Esophagus squamous epithelium (tissue), 5 donors: ENCODE results near the gene CSPG5. TPM values are rescaled to one million over a fixed set of nuclear protein-coding genes. Genes with fewer than 3 reads are reported as not detected.

ENCODE experiments used
- DNase-seq: peaks from one replicate; lab custom pipeline; 2025; lab: John Stamatoyannopoulos, UW
- H3K27ac ChIP-seq, 4 donors: fragments of 200-600 bp; sonication (generic); one replicate each; pipeline ENCODE4 v1.5.1; 2016 to 2019; ENCODE audit warnings: mild to moderate bottlenecking in 1 of 4
- H3K27me3 ChIP-seq, 4 donors: fragments of 200-600 bp; sonication (generic); 1 replicate in 3 of 4; 2 replicates in 1 of 4; pipeline versions ENCODE4 v1.5.1 to v1.6.0; 2017 to 2021; ENCODE audit warnings: antibody characterized with exemption in 1 of 4
- H3K36me3 ChIP-seq, 3 donors: fragments of 200-600 bp; sonication (generic); one replicate each; pipeline ENCODE4 v1.5.1; 2016 to 2019
- H3K4me1 ChIP-seq, 3 donors: fragments of 200-600 bp; sonication (generic); one replicate each; pipeline ENCODE4 v1.5.1; 2017 to 2019
- H3K4me3 ChIP-seq, 4 donors: fragments of 200-600 bp; sonication (generic); 1 replicate in 3 of 4; 2 replicates in 1 of 4; pipeline ENCODE4 v1.5.1; 2016 to 2019; ENCODE audit warnings: mild to moderate bottlenecking in 2 of 4, moderate library complexity in 1 of 4
- H3K9me3 ChIP-seq, 3 donors: fragments of 200-600 bp; sonication (generic); one replicate each; pipeline ENCODE4 v1.5.1; 2016 to 2019
- CTCF ChIP-seq, 6 experiments: fragments of 450-650 bp in 4 of 6; fragments of 200-600 bp in 2 of 6; sonication (generic) in 2 of 6; IDR thresholded peaks; one replicate each; pipeline ENCODE4 v1.5.1; 2016 to 2019; ENCODE audit warnings: antibody characterized with exemption in 6 of 6, mild to moderate bottlenecking in 4 of 6, moderate library complexity in 4 of 6
- POLR2A ChIP-seq, 4 donors: fragments of 450-650 bp; IDR thresholded peaks; one replicate each; pipeline ENCODE4 v1.6.1; 2017; ENCODE audit warnings: antibody characterized with exemption in 4 of 4, mild to moderate bottlenecking in 4 of 4, moderate library complexity in 3 of 4
- WGBS, 2 donors: methylation state at CpG; one replicate each; pipeline ENCODE4 v1.1.5; 2018; 5-methylcytosine and 5-hydroxymethylcytosine counted together
- intact Hi-C: fragments of 100-400 bp; cut with DNase I; formaldehyde crosslinking; loops from one replicate; pipeline ENCODE4 v1.15.0; 2022
- total RNA-seq, 4 donors: library from RNA; depleted of rRNA; stranded (reverse); fragments of >200 nt; gene quantifications; one replicate each; pipeline ENCODE4 v1.1.0, GENCODE V29; 2016
- donor health status: DM: yes; HTN: yes; CAD: no.

The CSPG5 gene
- total RNA-seq, 4 donors from 2014 or later = 0.19 to 0.32 (median 0.31) TPM; not detected in 1

GRCh38 chr3:47603332-47603731 lies 24.7 kb upstream of the CSPG5 start:
- no peak for DNase-seq
- no peaks in the 10 kb centered on the region for H3K4me1 ChIP-seq
- TF ChIP-seq CTCF (IDR thresholded peaks at IDR 0.05) = no peak
- TF ChIP-seq POLR2A (IDR thresholded peaks at IDR 0.05) = no peak
- no peak overlapping the region for H3K4me3 ChIP-seq
- intact Hi-C loops = no loop called here
- H3K9me3 ChIP-seq = no peaks in the 10 kb centered on the region
- H3K27me3 ChIP-seq = no peaks in the 10 kb centered on the region
- H3K36me3 ChIP-seq = peaks cover 1 to 95% (median 7%) of the 10 kb centered on the region in 3 donors
- H3K27ac ChIP-seq = no peak overlapping the region

GRCh38 chr3:47601281-47601680 lies 22.6 kb upstream of the CSPG5 start:
- intact Hi-C loops = no loop called here
- peaks cover 0 to 89% (median 7%) of the 10 kb centered on the region in 3 donors for H3K36me3 ChIP-seq
- TF ChIP-seq CTCF (IDR thresholded peaks at IDR 0.05) (no peak), POLR2A (IDR thresholded peaks at IDR 0.05) (no peak)
- H3K4me3 ChIP-seq = no peak overlapping the region
- DNase-seq = no peak
- no peaks in the 10 kb centered on the region for H3K9me3 ChIP-seq
- no peak overlapping the region for H3K27ac ChIP-seq
- no peaks in the 10 kb centered on the region for H3K4me1 ChIP-seq
- H3K27me3 ChIP-seq = no peaks in the 10 kb centered on the region
- 95 to 100% methylated on average over 3 of the region's 3 CpGs for WGBS, 2 donors

GRCh38 chr3:47594792-47595191 lies 16.1 kb upstream of the CSPG5 start:
- H3K27ac ChIP-seq = no peak overlapping the region
- H3K4me3 ChIP-seq = no peak overlapping the region
- no peak for TF ChIP-seq CTCF (IDR thresholded peaks at IDR 0.05)
- TF ChIP-seq POLR2A (IDR thresholded peaks at IDR 0.05) = no peak
- no peaks in the 10 kb centered on the region for H3K27me3 ChIP-seq
- intact Hi-C loops = no loop called here
- no peaks in the 10 kb centered on the region for H3K4me1 ChIP-seq
- DNase-seq = no peak
- H3K9me3 ChIP-seq = no peaks in the 10 kb centered on the region
- WGBS, 2 donors = 53 to 66% methylated on average over 3 of the region's 3 CpGs
- peaks cover 0 to 92% (median 10%) of the 10 kb centered on the region in 3 donors for H3K36me3 ChIP-seq

GRCh38 chr3:47592066-47592795 lies 13.6 kb upstream of the CSPG5 start:
- Histone ChIP-seq H3K27ac (no peak overlapping the region), H3K4me1 (no peaks in the 10 kb centered on the region), H3K27me3 (no peaks in the 10 kb centered on the region), H3K9me3 (no peaks in the 10 kb centered on the region), H3K36me3 (peaks cover 0 to 92% (median 20%) of the 10 kb centered on the region in 3 donors), H3K4me3 (no peak overlapping the region)
- 65 to 73% methylated on average over 4 of the region's 4 CpGs for WGBS, 2 donors
- DNase-seq = no peak
- no peak for TF ChIP-seq POLR2A (IDR thresholded peaks at IDR 0.05)
- no peak for TF ChIP-seq CTCF (IDR thresholded peaks at IDR 0.05)
- intact Hi-C loops = no loop called here

- Histone ChIP-seq H3K4me3 (no peak overlapping the region), H3K27ac (no peak overlapping the region), H3K4me1 (no peaks in the 10 kb centered on the region), H3K36me3 (peaks cover 0 to 98% (median 20%) of the 10 kb centered on the region in 3 donors), H3K27me3 (no peaks in the 10 kb centered on the region), H3K9me3 (no peaks in the 10 kb centered on the region)
- intact Hi-C loops = no loop called here
- DNase-seq = no peak
- TF ChIP-seq POLR2A (IDR thresholded peaks at IDR 0.05) (no peak), CTCF (IDR thresholded peaks at IDR 0.05) (no peak)
- WGBS, 2 donors = 89 to 95% methylated on average over 2 of the region's 2 CpGs
These were observed 11.6 kb upstream of the CSPG5 start for GRCh38 chr3:47590216-47590615.
